ENCODE data around the gene EIF4G2. TPM values are rescaled to one million over a fixed set of nuclear protein-coding genes. Genes with fewer than 3 reads are reported as not detected.

EIF4G2 gene
- 453 and 482 TPM in 2 replicates for total RNA-seq

DNA sequence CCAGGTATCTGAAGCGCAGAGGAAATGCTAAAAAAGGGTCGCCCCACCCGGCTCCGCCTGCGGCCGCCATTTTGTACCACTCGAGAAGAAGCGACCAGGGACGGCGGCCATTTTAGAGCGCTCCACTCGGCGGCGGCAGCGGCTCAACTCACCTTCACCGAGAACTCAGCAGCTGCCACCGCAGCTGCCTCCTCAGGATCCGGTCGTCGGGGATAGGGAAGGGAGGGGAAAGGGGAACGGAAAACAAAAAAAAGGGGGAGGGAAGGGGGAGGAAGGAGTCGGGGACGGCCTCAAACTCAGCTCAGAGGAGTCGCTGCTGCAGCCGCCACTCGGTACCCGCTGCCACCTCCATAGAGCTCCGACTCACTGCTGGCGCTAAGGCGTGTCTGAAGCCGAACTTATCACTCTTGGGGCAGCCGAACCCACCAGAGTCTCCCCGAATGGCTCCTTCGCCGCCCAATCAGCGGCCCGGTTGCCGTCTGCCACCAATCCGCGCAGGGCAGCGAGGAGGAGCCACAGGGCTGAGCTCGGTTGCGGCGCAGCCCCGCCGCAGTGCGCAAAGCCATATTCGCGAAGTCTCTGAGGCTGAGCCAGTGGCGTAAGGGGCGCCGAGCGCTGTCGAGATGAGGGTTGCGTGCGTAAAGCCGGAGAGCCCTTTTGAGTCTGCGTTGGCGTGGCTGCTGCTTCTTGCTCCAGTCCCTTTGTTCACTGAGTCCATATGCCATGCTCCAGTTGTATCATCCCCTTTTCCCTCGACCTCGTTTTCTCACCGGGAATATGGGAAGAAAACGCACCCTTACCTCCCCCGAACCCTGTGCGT is at the start of gene EIF4G2:
EIF4G2 (minus strand) TSS at position 374 of the 820 bp plus-strand sequence.

DNA sequence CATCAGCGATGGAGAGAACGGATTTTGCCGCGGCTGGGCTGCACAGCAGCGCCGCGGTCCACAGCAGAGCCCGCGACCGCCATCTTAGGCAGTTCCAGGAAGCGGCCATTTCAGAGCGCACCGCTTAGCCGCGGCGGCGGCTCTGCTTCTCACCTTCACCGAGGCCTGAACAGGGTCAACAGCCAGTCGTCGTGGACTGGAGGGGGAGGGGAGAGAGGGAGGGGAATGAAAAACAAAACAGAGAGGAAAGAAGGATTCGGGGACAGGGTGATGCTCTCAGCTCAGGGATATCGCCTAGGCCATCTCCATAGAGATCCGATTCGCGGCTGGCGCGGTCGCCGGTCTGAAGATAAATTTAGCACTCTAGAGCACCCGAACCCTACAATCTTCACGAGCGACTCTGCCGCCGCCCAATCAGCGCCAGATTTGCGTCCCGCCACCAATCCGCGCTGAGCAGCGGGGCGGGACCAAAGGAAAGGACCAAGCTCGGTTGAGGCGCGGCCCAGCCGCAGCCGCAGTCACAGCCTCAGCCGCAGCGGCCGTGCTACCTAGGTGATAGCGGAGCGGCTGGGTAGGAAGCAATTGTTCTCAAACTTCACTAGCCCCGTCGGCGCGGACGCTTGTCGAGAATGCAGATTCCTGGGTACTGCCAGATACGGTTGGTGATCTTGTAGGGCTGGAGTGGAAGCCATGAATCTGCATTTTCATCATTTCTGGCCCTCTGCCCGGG is 49.1 kb upstream of the EIF4G2 start, which contains the start of gene ZBED5:
ZBED5 (minus strand) TSS at position 345 of the 730 bp plus-strand sequence. CDS start 3,108 bp downstream, outside the sequence.

DNA sequence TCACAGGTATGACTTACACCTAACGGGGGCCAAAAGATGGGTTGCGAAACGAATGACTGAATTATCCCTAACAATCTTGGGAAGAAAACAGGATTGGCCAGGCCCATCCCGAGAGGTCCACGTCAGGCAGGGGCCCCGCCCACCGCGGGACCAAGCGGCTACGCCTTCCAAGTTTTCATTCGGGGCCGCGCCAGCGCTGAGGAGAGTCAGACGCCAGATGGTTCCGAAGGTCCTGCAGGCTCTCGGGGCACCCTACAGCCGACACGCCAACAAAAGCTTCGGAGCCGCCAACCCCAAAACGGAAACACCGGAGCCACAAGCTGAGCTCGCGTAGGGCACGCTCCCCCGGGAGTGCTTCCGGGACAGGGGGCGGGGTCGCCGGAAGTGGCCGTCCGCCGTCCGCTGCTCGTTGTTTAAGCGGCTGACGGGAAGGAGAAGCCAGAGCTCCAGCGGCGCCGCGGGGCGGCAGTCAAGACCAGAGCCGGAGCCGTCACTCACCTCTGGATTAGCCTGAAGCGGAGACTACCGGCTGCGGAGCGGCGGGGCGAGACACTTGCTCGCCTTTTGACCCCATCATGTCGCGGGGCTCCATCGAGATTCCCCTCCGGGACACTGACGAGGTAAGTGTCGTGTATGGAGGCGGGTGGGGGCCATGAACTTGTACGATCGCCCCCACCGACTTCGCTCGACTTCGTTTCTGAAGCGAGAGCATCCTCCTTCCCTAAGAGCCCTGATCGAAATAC is 57.7 kb downstream of the EIF4G2 start, which contains the start of gene CTR9:
CTR9 (plus strand) TSS at position 409 of the 743 bp plus-strand sequence; CDS start at position 576, 167 bp downstream.

Other genes with a start within 250 kb of the EIF4G2 start
- not detected in 2 replicates for gene LYVE1, start 240.3 kb downstream of the EIF4G2 start, total RNA-seq
- gene IRAG1, start 115.2 kb downstream of the EIF4G2 start, total RNA-seq: under 0.01 and 0.11 TPM in 2 replicates
- 11.0 and 18.4 TPM in 2 replicates for gene CTR9, start 57.7 kb downstream of the EIF4G2 start, total RNA-seq
- 17.4 and 19.8 TPM in 2 replicates for gene ZBED5, start 49.1 kb upstream of the EIF4G2 start, total RNA-seq